HepG2 (cell line): ENCODE results near the gene DELE1. TPM values are rescaled to one million over a fixed set of nuclear protein-coding genes. Genes with fewer than 3 reads are reported as not detected.

Source experiments
- ATAC-seq: fragments of 200-7000 bp; cut with Tn5 transposase; 3 replicates; pipeline ENCODE4 v1.9.1; 2020; ENCODE audit warnings: mild to moderate bottlenecking, moderate library complexity
- BruUV-seq: library from RNA; stranded (reverse); fragments of 400-500 nt; replicated peaks from 2 replicates; lab custom pipeline; 2021; lab: Mats Ljungman, UMichigan
- CTCF ChIA-PET: fragments of 300-600 bp; formaldehyde crosslinking; extraction: SDS; loops from one replicate; lab custom pipeline; 2021; ENCODE audit warnings: low total read pairs, inconsistent platforms, low intra/inter-chr PET ratio; lab: Yijun Ruan, JAX
- POLR2A ChIA-PET: fragments of 350-600 bp; sonication (Branson Sonifier 250); formaldehyde crosslinking; loops from one replicate; lab custom pipeline; 2020; ENCODE audit warnings: antibody characterized with exemption, inconsistent platforms; lab: Yijun Ruan, JAX
- DNase-seq: peaks from one replicate; pipeline ENCODE4 v3.0.0-alpha.2; 2015; ENCODE audit warnings: low spot score
- FAIRE-seq: peaks from 3 replicates; lab custom pipeline; 2011; peaks lifted over from hg19 to GRCh38; lab: Jason Lieb, UNC
- H2AFZ ChIP-seq: one replicate; pipeline ENCODE4 v1.6.1; 2011; ENCODE audit warnings: low read length, inconsistent platforms
- H3K27ac ChIP-seq: fragments of 300-600 bp; 3 replicates; pipeline ENCODE4 v1.8.0; 2011; ENCODE audit warnings: mixed run types, mild to moderate bottlenecking, mixed read lengths, low read length, inconsistent platforms; ENCODE audit not compliant: insufficient read depth; ENCODE audit errors: extremely low read length
- H3K27me3 ChIP-seq, 2 experiments: fragments of 200-600 bp in 1 of 2; 2 replicates in 1 of 2; 3 replicates in 1 of 2; pipeline versions ENCODE4 v1.6.0 to v1.8.0; 2011; ENCODE audit warnings: low read length in 2 of 2, mild to moderate bottlenecking in 2 of 2, moderate library complexity in 2 of 2, inconsistent platforms in 1 of 2; ENCODE audit not compliant: insufficient read depth in 2 of 2, control insufficient read depth in 1 of 2
- H3K36me3 ChIP-seq, 2 experiments: fragments of 200-600 bp in 1 of 2; replicated peaks in 1 of 2; 2 replicates in 1 of 2; 3 replicates in 1 of 2; pipeline versions ENCODE4 v1.5.1 to v1.8.0; 2011; ENCODE audit warnings: low read length in 2 of 2, inconsistent platforms in 1 of 2; ENCODE audit not compliant: insufficient read depth in 2 of 2, control insufficient read depth in 1 of 2
- H3K4me1 ChIP-seq: 2 replicates; pipeline ENCODE4 v1.5.1; 2012; ENCODE audit warnings: low read length, inconsistent platforms; ENCODE audit not compliant: insufficient read depth
- H3K4me2 ChIP-seq: 2 replicates; pipeline ENCODE4 v1.6.0; 2011; ENCODE audit warnings: low read depth, low read length, inconsistent platforms
- H3K4me3 ChIP-seq, 3 experiments: fragments of 200-600 bp in 1 of 3; sonication (generic), shearing (Covaris generic) in 1 of 3; replicated peaks in 1 of 3; 2 replicates each; pipeline ENCODE4 v1.5.1; 2011 to 2016; ENCODE audit warnings: low read length in 3 of 3, inconsistent platforms in 2 of 3, low read depth in 2 of 3, mild to moderate bottlenecking in 2 of 3, control low read depth in 1 of 3, mixed read lengths in 1 of 3; ENCODE audit not compliant: insufficient read depth in 1 of 3
- H3K79me2 ChIP-seq: one replicate; pipeline ENCODE4 v1.6.1; 2011; ENCODE audit warnings: low read length, inconsistent platforms; ENCODE audit not compliant: insufficient read depth
- H3K9ac ChIP-seq: 2 replicates; pipeline ENCODE4 v1.6.0; 2011; ENCODE audit warnings: mild to moderate bottlenecking, low read depth, low read length, inconsistent platforms; ENCODE audit not compliant: insufficient read depth
- H3K9me3 ChIP-seq: 2 replicates; pipeline ENCODE4 v1.5.1; 2012; ENCODE audit warnings: mild to moderate bottlenecking, low read length
- H4K20me1 ChIP-seq: 2 replicates; pipeline ENCODE4 v1.6.0; 2011; ENCODE audit warnings: inconsistent platforms, mild to moderate bottlenecking, low read length, moderate library complexity; ENCODE audit not compliant: insufficient read depth
- HNRNPLL ChIP-seq: fragments of 200-400 bp; formaldehyde crosslinking; IDR thresholded peaks from 2 replicates; pipeline ENCODE4 v1.6.1; 2017; ENCODE audit warnings: mild to moderate bottlenecking, low read depth, low read length; ENCODE audit not compliant: poor library complexity, severe bottlenecking
- NAIF1 ChIP-seq: sonication (generic); formaldehyde crosslinking; IDR thresholded peaks from 2 replicates; pipeline ENCODE4 v1.5.0; 2020; ENCODE audit warnings: mild to moderate bottlenecking, missing genetic modification reagents, borderline replicate concordance
- RFXANK ChIP-seq: IDR thresholded peaks from 2 replicates; pipeline ENCODE4 v1.6.1; 2016
- STAT6 ChIP-seq: sonication (generic); formaldehyde crosslinking; IDR thresholded peaks from 2 replicates; pipeline ENCODE4 v1.4.0; 2020; ENCODE audit warnings: missing genetic modification reagents, mild to moderate bottlenecking, borderline replicate concordance
- ZSCAN9 ChIP-seq: IDR thresholded peaks from 2 replicates; pipeline ENCODE4 v1.6.1; 2016; ENCODE audit warnings: borderline replicate concordance
- WGBS: methylation state at CpG from one replicate; pipeline ENCODE4 v1.1.6; 2017; ENCODE audit warnings: low lambda C conversion rate; 5-methylcytosine and 5-hydroxymethylcytosine counted together
- in situ Hi-C: cut with HindIII; loops from 2 replicates; pipeline ENCODE4 v1.10.0; 2017; ENCODE audit warnings: low pct_unique_long_range_greater_than_20kb; ENCODE audit not compliant: extremely low pct_ligation_motif_present
- intact Hi-C: fragments of 100-400 bp; cut with micrococcal nuclease; formaldehyde crosslinking; loops from one replicate; pipeline ENCODE4 v1.10.0; 2022; ENCODE audit not compliant: unreplicated experiment
- polyA plus RNA-seq, 8 experiments: library from polyadenylated mRNA; depleted of rRNA in 3 of 8; stranded (reverse) in 7 of 8; unstranded in 1 of 8; fragments of >200 nt; fragmentation: Illumina TruSeq in 4 of 8; extraction: Trizol in 4 of 8; gene quantifications; 2 replicates each; pipeline versions ENCODE4 v1.2.1 to v1.2.3, GENCODE V29; 2011 to 2016; ENCODE audit warnings: low read depth in 4 of 8, missing spikeins in 1 of 8, mixed read lengths in 1 of 8; ENCODE audit not compliant: insufficient read depth in 1 of 8
- total RNA-seq, 5 experiments: library from RNA; depleted of rRNA; stranded (reverse); fragments of >200 nt; fragmentation: Illumina TruSeq; extraction: Trizol; gene quantifications; 2 replicates each; pipeline ENCODE4 v1.2.3, GENCODE V29; 2016; ENCODE audit warnings: low read depth in 1 of 5
- TF ChIP-seq, protein P1 (sequence below): sonication (generic); formaldehyde crosslinking; IDR thresholded peaks from 2 replicates; pipeline ENCODE4 v1.8.0; 2022; ENCODE audit warnings: mild to moderate bottlenecking, missing genetic modification reagents, moderate library complexity
- TF ChIP-seq, protein P2 (sequence below): sonication (generic); formaldehyde crosslinking; IDR thresholded peaks from 2 replicates; pipeline ENCODE4 v1.9.0; 2021; ENCODE audit warnings: missing genetic modification reagents, borderline replicate concordance

DELE1 gene
- total and polyA plus RNA-seq, 2 of the 13 experiments (the other 11 are each of a cell fraction or from before 2014, with no cell fraction given), result 57.5 to 90.3 TPM

DNA sequence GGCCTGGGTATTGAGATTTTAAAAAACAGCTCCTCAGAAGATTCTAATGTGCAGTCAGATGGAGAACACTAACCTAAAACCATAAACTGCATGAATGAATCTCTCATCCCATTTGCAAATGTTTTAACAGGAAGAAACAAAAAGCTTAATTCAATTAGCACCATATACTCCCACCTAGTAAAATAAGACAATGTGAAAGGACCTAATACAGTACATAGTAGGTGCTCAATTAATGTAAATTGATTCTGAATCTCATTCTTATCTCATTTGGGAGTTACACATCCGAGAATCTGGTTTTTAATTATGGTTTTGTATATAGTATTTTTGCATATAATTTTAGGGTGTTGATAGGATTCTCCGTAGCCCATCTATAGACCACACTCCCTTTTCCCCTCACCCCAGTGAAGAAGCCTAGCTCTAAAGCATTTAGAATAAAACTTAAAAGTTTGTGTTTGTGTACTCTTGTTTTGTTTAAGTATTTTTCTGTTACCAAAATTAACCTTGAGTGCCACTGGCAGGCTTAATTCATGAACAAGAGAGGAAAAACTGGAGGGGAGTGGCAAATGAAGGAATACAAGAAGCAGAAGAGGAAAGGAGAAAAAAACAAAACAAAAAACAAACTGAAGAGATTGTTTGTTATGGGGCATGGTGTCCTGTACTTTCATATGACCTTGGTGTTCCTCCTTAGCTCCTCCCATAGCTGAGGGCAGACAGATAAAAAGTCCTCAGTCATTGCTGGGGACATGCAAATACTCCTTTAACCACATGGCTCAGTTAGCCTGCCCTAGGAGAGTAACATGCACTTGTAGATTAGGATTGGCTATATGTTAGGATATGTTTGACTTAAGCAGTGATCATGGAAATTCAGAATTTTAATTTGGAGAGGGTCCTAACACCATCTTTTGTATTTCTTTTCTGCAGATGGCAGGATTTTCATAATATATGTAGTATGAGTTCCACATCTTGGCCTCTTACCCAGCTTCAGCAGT is 46.4 kb downstream of the DELE1 start:
- Histone ChIP-seq H3K27ac (peak overlapping the region; percentile 87), H2AFZ (no peak overlapping the region), H3K79me2 (peaks cover 4% of the 10 kb centered on the region), H3K9ac (peak overlapping the region; percentile 95), H3K27me3 (no peaks in the 10 kb centered on the region; a peak in 1 of 5 replicates), H3K9me3 (no peaks in the 10 kb centered on the region), H3K4me1 (peaks cover 55% of the 10 kb centered on the region), H3K36me3 (peaks cover 3 to 10% of the 10 kb centered on the region in 2 experiments; a peak in 2 of 5 replicates), H4K20me1 (no peaks in the 10 kb centered on the region), H3K4me2 (peak overlapping the region; percentile 65), H3K4me3 (peak overlapping the region; percentile 76 to 95 (median 89))
- no peak for ATAC-seq
- FAIRE-seq, result no peak
- 57% methylated on average over 2 of the region's 2 CpGs for WGBS
- TF ChIP-seq NAIF1 (CRISPR knock-in tag) (0 out of 2 replicates have a peak, but pooled peaks have one; percentile 29), HNRNPLL (no peak)
- POLR2A ChIA-PET, result interaction anchor here (0.8 to 2.9 kb wide), 14 partner anchors 9 to 372 kb away, joined by 3 to 26 read pairs (median 4); partner anchors contain the start of genes DELE1, GNPDA1 and PCDH12
- in situ Hi-C loops, result no loop called here
- no TSS peak for BruUV-seq
- DNase-seq, result no peak
- intact Hi-C loops, result no loop called here
- CTCF ChIA-PET, result no interaction called here

DNA sequence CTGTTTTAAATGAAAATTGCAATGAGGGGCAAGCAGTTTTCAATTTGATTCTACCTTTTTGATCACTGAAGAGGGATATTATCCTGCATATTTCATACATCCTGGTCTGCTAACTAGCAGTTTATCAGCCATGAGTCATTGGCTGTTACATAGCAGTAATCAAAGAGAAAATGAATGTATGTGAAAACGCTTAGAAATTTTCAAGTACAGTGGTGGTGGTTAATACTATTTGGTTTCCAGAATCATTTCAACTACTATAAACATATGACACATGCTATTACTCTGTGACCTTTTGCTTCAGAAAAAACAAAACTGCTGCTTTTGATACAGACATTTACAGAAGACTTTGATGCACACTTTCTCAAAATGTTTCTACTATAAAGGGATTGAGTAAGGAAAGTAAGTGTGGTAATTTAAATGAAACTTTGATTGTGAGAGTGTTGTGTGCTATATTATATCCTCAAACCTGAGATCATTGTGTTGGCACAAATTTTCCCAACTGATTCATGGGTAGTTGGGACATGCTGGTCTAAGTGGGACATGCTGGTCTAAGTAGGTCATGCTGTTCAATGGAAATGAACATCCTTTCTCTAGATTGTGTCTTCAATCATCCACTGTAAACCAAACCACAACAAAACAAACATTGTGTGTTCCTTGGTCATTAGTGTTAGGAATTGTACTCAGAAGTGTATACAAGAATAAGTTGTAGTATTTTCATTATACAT is 50.4 kb downstream of the DELE1 start:
- no TSS peak for BruUV-seq
- no peak overlapping the region for H3K4me2 ChIP-seq
- no peak overlapping the region for H3K27ac ChIP-seq
- in situ Hi-C loops (no loop called here), intact Hi-C loops (no loop called here)
- no peak overlapping the region for H2AFZ ChIP-seq
- no peaks in the 10 kb centered on the region for H3K9me3 ChIP-seq
- no peak overlapping the region for H3K9ac ChIP-seq
- CTCF ChIA-PET, result no interaction called here
- no peaks in the 10 kb centered on the region; a peak in 1 of 5 replicates for H3K27me3 ChIP-seq
- FAIRE-seq, result no peak
- DNase-seq, result no peak
- H3K36me3 ChIP-seq, result peaks cover 4 to 21% of the 10 kb centered on the region in 2 experiments; a peak in 3 of 5 replicates
- peaks cover 4% of the 10 kb centered on the region for H3K79me2 ChIP-seq
- peaks cover 23% of the 10 kb centered on the region for H3K4me1 ChIP-seq
- no peak for ATAC-seq
- no peak overlapping the region for H3K4me3 ChIP-seq
- POLR2A ChIA-PET, result no interaction called here
- H4K20me1 ChIP-seq, result no peaks in the 10 kb centered on the region
- 94% methylated on average over 1 of the region's 1 CpG for WGBS
- TF ChIP-seq ZSCAN9 (CRISPR knock-in tag) (no peak), RFXANK (CRISPR knock-in tag) (no peak), STAT6 (no peak)
- TF ChIP-seq, protein P1, sequence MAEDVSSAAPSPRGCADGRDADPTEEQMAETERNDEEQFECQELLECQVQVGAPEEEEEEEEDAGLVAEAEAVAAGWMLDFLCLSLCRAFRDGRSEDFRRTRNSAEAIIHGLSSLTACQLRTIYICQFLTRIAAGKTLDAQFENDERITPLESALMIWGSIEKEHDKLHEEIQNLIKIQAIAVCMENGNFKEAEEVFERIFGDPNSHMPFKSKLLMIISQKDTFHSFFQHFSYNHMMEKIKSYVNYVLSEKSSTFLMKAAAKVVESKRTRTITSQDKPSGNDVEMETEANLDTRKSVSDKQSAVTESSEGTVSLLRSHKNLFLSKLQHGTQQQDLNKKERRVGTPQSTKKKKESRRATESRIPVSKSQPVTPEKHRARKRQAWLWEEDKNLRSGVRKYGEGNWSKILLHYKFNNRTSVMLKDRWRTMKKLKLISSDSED (CRISPR knock-in tag), result no peak
- TF ChIP-seq, protein P2, sequence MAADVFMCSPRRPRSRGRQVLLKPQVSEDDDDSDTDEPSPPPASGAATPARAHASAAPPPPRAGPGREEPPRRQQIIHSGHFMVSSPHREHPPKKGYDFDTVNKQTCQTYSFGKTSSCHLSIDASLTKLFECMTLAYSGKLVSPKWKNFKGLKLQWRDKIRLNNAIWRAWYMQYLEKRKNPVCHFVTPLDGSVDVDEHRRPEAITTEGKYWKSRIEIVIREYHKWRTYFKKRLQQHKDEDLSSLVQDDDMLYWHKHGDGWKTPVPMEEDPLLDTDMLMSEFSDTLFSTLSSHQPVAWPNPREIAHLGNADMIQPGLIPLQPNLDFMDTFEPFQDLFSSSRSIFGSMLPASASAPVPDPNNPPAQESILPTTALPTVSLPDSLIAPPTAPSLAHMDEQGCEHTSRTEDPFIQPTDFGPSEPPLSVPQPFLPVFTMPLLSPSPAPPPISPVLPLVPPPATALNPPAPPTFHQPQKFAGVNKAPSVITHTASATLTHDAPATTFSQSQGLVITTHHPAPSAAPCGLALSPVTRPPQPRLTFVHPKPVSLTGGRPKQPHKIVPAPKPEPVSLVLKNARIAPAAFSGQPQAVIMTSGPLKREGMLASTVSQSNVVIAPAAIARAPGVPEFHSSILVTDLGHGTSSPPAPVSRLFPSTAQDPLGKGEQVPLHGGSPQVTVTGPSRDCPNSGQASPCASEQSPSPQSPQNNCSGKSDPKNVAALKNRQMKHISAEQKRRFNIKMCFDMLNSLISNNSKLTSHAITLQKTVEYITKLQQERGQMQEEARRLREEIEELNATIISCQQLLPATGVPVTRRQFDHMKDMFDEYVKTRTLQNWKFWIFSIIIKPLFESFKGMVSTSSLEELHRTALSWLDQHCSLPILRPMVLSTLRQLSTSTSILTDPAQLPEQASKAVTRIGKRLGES (CRISPR knock-in tag), result no peak
